HCT116 (cell line): ENCODE results near the gene RASSF7.

ENCODE experiments used
- EZH2 ChIP-seq: fragments of 200-600 bp; sonication (generic); IDR thresholded peaks from 2 replicates; pipeline ENCODE4 v1.6.1; 2017; ENCODE audit warnings: antibody characterized with exemption, mixed run types
- JUND ChIP-seq: IDR thresholded peaks from 2 replicates; pipeline ENCODE4 v1.6.1; 2012
- POLR2A ChIP-seq: IDR thresholded peaks from 2 replicates; pipeline ENCODE4 v1.7.0; 2011; ENCODE audit warnings: borderline replicate concordance; ENCODE audit not compliant: insufficient read depth, insufficient read length; ENCODE audit errors: extremely low read depth
- POLR2AphosphoS5 ChIP-seq: IDR thresholded peaks from 2 replicates; pipeline ENCODE4 v1.6.1; 2011; ENCODE audit warnings: mild to moderate bottlenecking, low read depth, low read length, moderate library complexity
- SIN3A ChIP-seq: IDR thresholded peaks from 2 replicates; pipeline ENCODE4 v1.6.1; 2012; ENCODE audit warnings: low read depth
- SRF ChIP-seq: IDR thresholded peaks from 2 replicates; pipeline ENCODE4 v1.6.1; 2012; ENCODE audit warnings: low read depth
- TF ChIP-seq, protein P1 (sequence below), 3 experiments: fragments of 200-600 bp in 1 of 3; sonication (generic) in 1 of 3; IDR thresholded peaks in 2 of 3; conservative IDR thresholded peaks in 1 of 3; 2 replicates each; pipeline ENCODE4 v1.5.1; 2012 to 2017; ENCODE audit warnings: low read depth in 2 of 3, low read length in 2 of 3, antibody characterized with exemption in 1 of 3, borderline replicate concordance in 1 of 3, control low read depth in 1 of 3, mild to moderate bottlenecking in 1 of 3, mixed read lengths in 1 of 3, mixed run types in 1 of 3, moderate library complexity in 1 of 3; ENCODE audit not compliant: insufficient read depth in 1 of 3

DNA sequence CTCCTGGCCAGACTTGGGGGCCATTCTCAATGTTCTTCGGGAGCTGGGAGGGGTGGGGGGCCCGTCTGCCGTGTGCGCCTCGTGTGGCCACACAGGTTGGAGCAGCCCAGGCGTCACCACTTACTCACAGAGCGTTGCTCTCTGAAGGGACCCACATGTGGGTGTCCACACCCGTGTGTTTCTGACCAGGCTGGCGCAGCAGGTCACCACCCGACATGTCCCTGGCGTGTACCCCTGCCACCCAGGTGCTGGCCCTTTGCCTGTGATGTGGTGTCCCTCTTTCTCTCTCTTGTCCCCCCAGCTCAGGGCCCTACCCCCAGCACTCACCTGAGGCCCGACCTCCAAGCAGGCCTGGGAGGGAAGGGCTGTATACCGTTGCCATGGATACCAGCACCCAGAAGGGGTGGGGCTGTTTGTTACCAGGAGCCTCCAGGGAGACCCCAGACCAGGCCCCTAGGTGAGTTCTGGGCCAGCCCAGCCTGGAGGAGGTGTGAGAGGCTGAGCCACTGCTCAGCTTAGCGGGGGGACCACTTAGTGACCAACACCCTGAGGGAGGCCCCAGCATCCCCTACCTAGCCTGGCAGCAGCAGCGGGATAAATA is 1.6 kb upstream of the RASSF7 start:
- TF ChIP-seq SIN3A (no peak), JUND (no peak), POLR2A (no peak), SRF (no peak), EZH2 (no peak), POLR2AphosphoS5 (no peak)
- TF ChIP-seq, protein P1, sequence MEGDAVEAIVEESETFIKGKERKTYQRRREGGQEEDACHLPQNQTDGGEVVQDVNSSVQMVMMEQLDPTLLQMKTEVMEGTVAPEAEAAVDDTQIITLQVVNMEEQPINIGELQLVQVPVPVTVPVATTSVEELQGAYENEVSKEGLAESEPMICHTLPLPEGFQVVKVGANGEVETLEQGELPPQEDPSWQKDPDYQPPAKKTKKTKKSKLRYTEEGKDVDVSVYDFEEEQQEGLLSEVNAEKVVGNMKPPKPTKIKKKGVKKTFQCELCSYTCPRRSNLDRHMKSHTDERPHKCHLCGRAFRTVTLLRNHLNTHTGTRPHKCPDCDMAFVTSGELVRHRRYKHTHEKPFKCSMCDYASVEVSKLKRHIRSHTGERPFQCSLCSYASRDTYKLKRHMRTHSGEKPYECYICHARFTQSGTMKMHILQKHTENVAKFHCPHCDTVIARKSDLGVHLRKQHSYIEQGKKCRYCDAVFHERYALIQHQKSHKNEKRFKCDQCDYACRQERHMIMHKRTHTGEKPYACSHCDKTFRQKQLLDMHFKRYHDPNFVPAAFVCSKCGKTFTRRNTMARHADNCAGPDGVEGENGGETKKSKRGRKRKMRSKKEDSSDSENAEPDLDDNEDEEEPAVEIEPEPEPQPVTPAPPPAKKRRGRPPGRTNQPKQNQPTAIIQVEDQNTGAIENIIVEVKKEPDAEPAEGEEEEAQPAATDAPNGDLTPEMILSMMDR (IDR thresholded peaks at IDR 0.05 in 2 of 3, conservative IDR thresholded peaks at IDR 0.05 in 1 of 3; ENCODE audit: borderline replicate concordance in 1 of 3, insufficient read depth in 1 of 3, low read depth in 2 of 3, low read length in 2 of 3), result 0 out of 6 replicates have a peak, but pooled peaks of 2 of the 3 experiments have one; percentile 9 to 22
